Measurements from ENCODE around the gene SP110.

Gene SP110

GRCh38 chr2:230230087-230230486, 10.3 kb upstream of the SP110 start:
- Histone ChIP-seq H3K4me1 (ENCODE audit: insufficient read depth, low read length) (peaks cover 6% of the 10 kb centered on the region; the same call in 1 of the 2 replicates), H3K27ac (ENCODE audit: low read length) (no peak overlapping the region), H3K79me2 (ENCODE audit: insufficient read depth, low read length) (no peaks in the 10 kb centered on the region), H3K9me3 (ENCODE audit: insufficient read depth, low read length, severe bottlenecking) (peaks cover 3% of the 10 kb centered on the region), H3K4me3 (ENCODE audit: low read depth in 1 of 2, low read length in 2 of 2) (no peak overlapping the region), H3K4me2 (ENCODE audit: insufficient read depth, low read length) (no peak overlapping the region), H3K27me3 (ENCODE audit: insufficient read depth, low read length, poor library complexity) (no peaks in the 10 kb centered on the region), H2AFZ (ENCODE audit: low read depth, low read length) (no peak overlapping the region), H4K20me1 (ENCODE audit: insufficient read depth, low read length) (no peaks in the 10 kb centered on the region), H3K9ac (ENCODE audit: low read depth, low read length) (no peak overlapping the region), H3K36me3 (ENCODE audit: insufficient read depth, low read length) (no peaks in the 10 kb centered on the region)
- ATAC-seq (ENCODE audit: insufficient read depth, low read depth): peak; percentile 50; the same call in 1 of the 3 replicates
- TF ChIP-seq EZH2 (IDR thresholded peaks at IDR 0.05; ENCODE audit: borderline replicate concordance, low read depth, low read length, severe bottlenecking) (no peak), CTCF (IDR thresholded peaks at IDR 0.05; ENCODE audit: borderline replicate concordance, extremely low read depth, low read length, poor library complexity, severe bottlenecking) (no peak)
- no peak for DNase-seq

GRCh38 chr2:230227216-230227615, 7.4 kb upstream of the SP110 start:
- H3K27me3 ChIP-seq (ENCODE audit: insufficient read depth, low read length, poor library complexity): no peaks in the 10 kb centered on the region
- no peak overlapping the region for H3K4me2 ChIP-seq (ENCODE audit: insufficient read depth, low read length)
- no peak for TF ChIP-seq EZH2 (IDR thresholded peaks at IDR 0.05; ENCODE audit: borderline replicate concordance, low read depth, low read length, severe bottlenecking)
- no peak for TF ChIP-seq CTCF (IDR thresholded peaks at IDR 0.05; ENCODE audit: borderline replicate concordance, extremely low read depth, low read length, poor library complexity, severe bottlenecking)
- ATAC-seq (ENCODE audit: insufficient read depth, low read depth) (no peak), DNase-seq (no peak)
- no peak overlapping the region for H3K9ac ChIP-seq (ENCODE audit: low read depth, low read length)
- peaks cover 3% of the 10 kb centered on the region for H3K9me3 ChIP-seq (ENCODE audit: insufficient read depth, low read length, severe bottlenecking)
- no peak overlapping the region for H2AFZ ChIP-seq (ENCODE audit: low read depth, low read length)
- no peak overlapping the region for H3K27ac ChIP-seq (ENCODE audit: low read length)
- H3K36me3 ChIP-seq (ENCODE audit: insufficient read depth, low read length): no peaks in the 10 kb centered on the region
- H3K79me2 ChIP-seq (ENCODE audit: insufficient read depth, low read length): no peaks in the 10 kb centered on the region
- peaks cover 6% of the 10 kb centered on the region; the same call in 1 of the 2 replicates for H3K4me1 ChIP-seq (ENCODE audit: insufficient read depth, low read length)
- no peaks in the 10 kb centered on the region for H4K20me1 ChIP-seq (ENCODE audit: insufficient read depth, low read length)
- no peak overlapping the region for H3K4me3 ChIP-seq (ENCODE audit: low read depth in 1 of 2, low read length in 2 of 2)

- no peaks in the 10 kb centered on the region for H3K36me3 ChIP-seq (ENCODE audit: insufficient read depth, low read length)
- no peak overlapping the region for H2AFZ ChIP-seq (ENCODE audit: low read depth, low read length)
- H3K4me2 ChIP-seq (ENCODE audit: insufficient read depth, low read length): no peak overlapping the region
Observed at GRCh38 chr2:230226051-230226551, 6.3 kb upstream of the SP110 start.

More at GRCh38 chr2:230226051-230226551, 6.3 kb upstream of the SP110 start:
- no peak for ATAC-seq (ENCODE audit: insufficient read depth, low read depth)
- peaks cover 3% of the 10 kb centered on the region for H3K9me3 ChIP-seq (ENCODE audit: insufficient read depth, low read length, severe bottlenecking)
- no peaks in the 10 kb centered on the region for H3K79me2 ChIP-seq (ENCODE audit: insufficient read depth, low read length)
- H3K27ac ChIP-seq (ENCODE audit: low read length): no peak overlapping the region
- no peak for TF ChIP-seq CTCF (IDR thresholded peaks at IDR 0.05; ENCODE audit: borderline replicate concordance, extremely low read depth, low read length, poor library complexity, severe bottlenecking)
- no peak for TF ChIP-seq EZH2 (IDR thresholded peaks at IDR 0.05; ENCODE audit: borderline replicate concordance, low read depth, low read length, severe bottlenecking)
- peaks cover 6% of the 10 kb centered on the region; the same call in 1 of the 2 replicates for H3K4me1 ChIP-seq (ENCODE audit: insufficient read depth, low read length)
- H4K20me1 ChIP-seq (ENCODE audit: insufficient read depth, low read length): no peaks in the 10 kb centered on the region
- no peaks in the 10 kb centered on the region for H3K27me3 ChIP-seq (ENCODE audit: insufficient read depth, low read length, poor library complexity)
- no peak for DNase-seq
- H3K4me3 ChIP-seq (ENCODE audit: low read depth in 1 of 2, low read length in 2 of 2): no peak overlapping the region
- H3K9ac ChIP-seq (ENCODE audit: low read depth, low read length): no peak overlapping the region
